ENCODE results near the gene VAC14. TPM values are rescaled to one million over a fixed set of nuclear protein-coding genes. Genes with fewer than 3 reads are reported as not detected.

Gene VAC14
- total RNA-seq, 1 experiment from 2014 or later: 65.5 TPM

DNA sequence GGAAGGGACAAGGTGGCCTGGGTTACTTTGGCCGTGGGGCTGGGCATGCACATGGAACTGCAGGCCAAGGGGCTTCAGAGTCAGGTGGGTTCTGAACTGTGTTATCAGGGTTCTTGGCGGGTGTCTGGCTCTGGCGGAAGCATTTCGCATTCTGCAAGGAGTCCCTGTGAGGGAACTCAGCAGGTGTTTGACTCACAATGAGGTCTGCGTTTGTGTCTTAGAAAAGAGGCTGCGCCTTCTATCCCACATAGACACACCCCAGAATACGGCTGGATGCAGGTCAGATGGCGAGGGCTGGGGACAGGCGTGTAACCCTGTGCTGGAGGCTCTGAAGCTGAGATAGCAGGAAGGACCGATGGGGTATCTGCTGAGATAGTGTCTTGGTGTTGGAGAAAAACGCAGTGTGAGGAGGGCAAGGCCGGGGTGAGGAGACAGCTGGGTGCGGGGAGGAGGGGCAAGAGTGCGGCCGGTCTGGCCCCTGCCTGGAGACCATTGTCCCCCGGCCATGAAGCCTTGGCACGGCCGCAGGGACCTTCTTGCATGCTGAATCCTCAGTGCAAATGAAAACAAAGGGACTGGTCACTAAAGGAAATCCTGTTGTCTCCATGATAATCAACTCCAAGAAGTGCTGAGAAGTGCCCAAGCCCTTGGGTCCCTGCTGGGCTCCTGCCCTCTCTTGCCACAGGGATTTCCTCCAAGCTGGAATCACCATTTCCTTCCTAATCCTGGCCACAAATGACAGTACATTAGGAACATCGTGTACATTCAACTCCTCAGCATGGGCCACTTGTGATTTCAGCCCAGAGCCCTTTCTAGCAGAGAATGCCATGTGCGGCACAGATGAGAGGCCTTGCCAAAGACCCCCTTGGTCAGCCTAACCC is 92.4 kb downstream of the VAC14 start:
- no peaks in the 10 kb centered on the region for H3K36me3 ChIP-seq (ENCODE audit: low read depth, low read length)
- no peak overlapping the region for H3K9ac ChIP-seq (ENCODE audit: low read length)
- no peaks in the 10 kb centered on the region for H3K9me3 ChIP-seq (ENCODE audit: low read length)
- intact Hi-C loops (cut with micrococcal nuclease): no loop called here
- peaks cover 20% of the 10 kb centered on the region for H3K4me1 ChIP-seq (ENCODE audit: insufficient read depth, low read length)
- H4K20me1 ChIP-seq (ENCODE audit: low read length): no peaks in the 10 kb centered on the region
- DNase-seq: no peak
- TF ChIP-seq EZH2 (IDR thresholded peaks at IDR 0.05; ENCODE audit: low read length, unreplicated experiment): no peak
- TF ChIP-seq EZH2phosphoT487 (IDR thresholded peaks at IDR 0.05; ENCODE audit: borderline replicate concordance, low read length): no peak
- TF ChIP-seq, protein P1, sequence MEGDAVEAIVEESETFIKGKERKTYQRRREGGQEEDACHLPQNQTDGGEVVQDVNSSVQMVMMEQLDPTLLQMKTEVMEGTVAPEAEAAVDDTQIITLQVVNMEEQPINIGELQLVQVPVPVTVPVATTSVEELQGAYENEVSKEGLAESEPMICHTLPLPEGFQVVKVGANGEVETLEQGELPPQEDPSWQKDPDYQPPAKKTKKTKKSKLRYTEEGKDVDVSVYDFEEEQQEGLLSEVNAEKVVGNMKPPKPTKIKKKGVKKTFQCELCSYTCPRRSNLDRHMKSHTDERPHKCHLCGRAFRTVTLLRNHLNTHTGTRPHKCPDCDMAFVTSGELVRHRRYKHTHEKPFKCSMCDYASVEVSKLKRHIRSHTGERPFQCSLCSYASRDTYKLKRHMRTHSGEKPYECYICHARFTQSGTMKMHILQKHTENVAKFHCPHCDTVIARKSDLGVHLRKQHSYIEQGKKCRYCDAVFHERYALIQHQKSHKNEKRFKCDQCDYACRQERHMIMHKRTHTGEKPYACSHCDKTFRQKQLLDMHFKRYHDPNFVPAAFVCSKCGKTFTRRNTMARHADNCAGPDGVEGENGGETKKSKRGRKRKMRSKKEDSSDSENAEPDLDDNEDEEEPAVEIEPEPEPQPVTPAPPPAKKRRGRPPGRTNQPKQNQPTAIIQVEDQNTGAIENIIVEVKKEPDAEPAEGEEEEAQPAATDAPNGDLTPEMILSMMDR (conservative IDR thresholded peaks at IDR 0.05; ENCODE audit: low read depth, low read length): no peak
- H3F3A ChIP-seq (ENCODE audit: low read length, unreplicated experiment): no peaks in the 10 kb centered on the region
- H3K4me2 ChIP-seq (ENCODE audit: low read length): no peak overlapping the region
- POLR2A ChIA-PET (ENCODE audit: unreplicated experiment): no interaction called here
- H3K9me2 ChIP-seq (replicated peaks; ENCODE audit: low read length): no peaks in the 10 kb centered on the region
- CTCF ChIA-PET: no interaction called here
- H3K79me2 ChIP-seq (ENCODE audit: low read length): no peaks in the 10 kb centered on the region
- no peak for ATAC-seq
- H3K27me3 ChIP-seq (ENCODE audit: low read length): no peaks in the 10 kb centered on the region
- no peak overlapping the region for H2AFZ ChIP-seq (ENCODE audit: low read length)
- BruUV-seq (replicated peaks): no TSS peak
- no peak overlapping the region for H3K27ac ChIP-seq (ENCODE audit: low read length)
- no peak overlapping the region for H3K4me3 ChIP-seq (ENCODE audit: low read length)

DNA sequence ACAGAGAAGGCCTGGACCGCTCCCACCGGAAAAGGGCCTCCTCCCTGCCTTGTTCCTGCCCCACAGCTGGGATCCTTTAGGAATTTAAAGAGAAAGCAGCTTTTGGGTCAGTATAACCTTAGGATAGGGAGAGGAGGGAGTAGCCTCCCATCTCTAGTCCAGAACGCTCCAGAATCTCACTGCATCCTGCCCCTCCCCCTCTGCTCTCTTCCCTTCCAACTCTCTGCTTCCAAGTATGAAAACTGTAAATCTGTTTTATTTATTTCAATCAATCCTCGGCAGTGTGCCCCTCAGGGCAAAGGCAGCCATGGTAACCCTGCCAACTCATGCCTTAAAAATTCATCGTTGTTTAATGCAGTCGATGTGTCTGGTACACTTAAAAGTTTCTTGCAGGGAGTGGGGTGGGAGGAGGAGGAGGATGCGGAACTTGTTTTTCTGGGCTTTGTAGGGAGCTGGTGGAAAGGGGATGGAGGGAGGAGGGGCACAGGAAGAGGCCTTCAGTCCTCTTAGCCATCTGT is 94.0 kb downstream of the VAC14 start:
- H3K27me3 ChIP-seq (ENCODE audit: low read length): no peaks in the 10 kb centered on the region
- ChIA-PET CTCF (interaction anchor here (0.5 kb wide), 1 partner anchor 31 kb away, joined by 3 read pairs; no protein-coding TSS in a partner anchor), POLR2A (ENCODE audit: unreplicated experiment) (no interaction called here)
- peak overlapping the region; percentile 71 for H3K27ac ChIP-seq (ENCODE audit: low read length)
- H3K36me3 ChIP-seq (ENCODE audit: low read depth, low read length): no peaks in the 10 kb centered on the region
- DNase-seq (peak; percentile 94), ATAC-seq (peak; percentile 89)
- no peaks in the 10 kb centered on the region for H3K9me3 ChIP-seq (ENCODE audit: low read length)
- TF ChIP-seq EZH2phosphoT487 (IDR thresholded peaks at IDR 0.05; ENCODE audit: borderline replicate concordance, low read length): no peak
- TF ChIP-seq, protein P1 (conservative IDR thresholded peaks at IDR 0.05; ENCODE audit: low read depth, low read length): no peak
- TF ChIP-seq EZH2 (IDR thresholded peaks at IDR 0.05; ENCODE audit: low read length, unreplicated experiment): no peak
- no peak overlapping the region for H2AFZ ChIP-seq (ENCODE audit: low read length)
- BruUV-seq (replicated peaks): no TSS peak
- H3K79me2 ChIP-seq (ENCODE audit: low read length): no peaks in the 10 kb centered on the region
- H3K4me3 ChIP-seq (ENCODE audit: low read length): no peak overlapping the region
- H3K4me1 ChIP-seq (ENCODE audit: insufficient read depth, low read length): peaks cover 20% of the 10 kb centered on the region
- H4K20me1 ChIP-seq (ENCODE audit: low read length): no peaks in the 10 kb centered on the region
- intact Hi-C loops (cut with micrococcal nuclease): no loop called here
- no peaks in the 10 kb centered on the region for H3K9me2 ChIP-seq (replicated peaks; ENCODE audit: low read length)
- H3F3A ChIP-seq (ENCODE audit: low read length, unreplicated experiment): no peaks in the 10 kb centered on the region
- peak overlapping the region; percentile 71 for H3K4me2 ChIP-seq (ENCODE audit: low read length)
- no peak overlapping the region for H3K9ac ChIP-seq (ENCODE audit: low read length)

DNA sequence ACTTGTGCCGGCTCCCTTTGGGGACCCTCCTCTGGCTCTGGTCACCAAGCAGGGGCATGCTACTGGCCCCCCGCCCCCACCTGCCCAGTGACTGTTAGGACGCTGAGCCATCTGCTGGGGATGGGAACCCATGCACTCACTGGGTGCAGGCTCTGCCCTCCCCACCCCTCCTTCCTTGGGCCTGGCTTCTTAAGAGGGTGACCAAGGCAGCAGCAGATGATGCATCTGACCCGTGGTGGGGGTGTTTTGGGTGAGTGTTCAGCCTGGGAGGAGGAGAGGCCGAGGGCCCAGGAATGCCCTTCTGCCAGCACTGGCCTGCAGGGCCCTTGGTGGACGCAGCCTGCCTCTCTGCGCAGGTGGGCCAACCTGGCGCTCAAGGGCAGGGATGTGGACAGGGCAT is 95.9 kb downstream of the VAC14 start:
- no peak for TF ChIP-seq EZH2phosphoT487 (IDR thresholded peaks at IDR 0.05; ENCODE audit: borderline replicate concordance, low read length)
- TF ChIP-seq, protein P1 (conservative IDR thresholded peaks at IDR 0.05; ENCODE audit: low read depth, low read length): no peak
- no peak for TF ChIP-seq EZH2 (IDR thresholded peaks at IDR 0.05; ENCODE audit: low read length, unreplicated experiment)
- no TSS peak for BruUV-seq (replicated peaks)
- Histone ChIP-seq H3K4me1 (ENCODE audit: insufficient read depth, low read length) (peaks cover 20% of the 10 kb centered on the region), H3K4me2 (ENCODE audit: low read length) (no peak overlapping the region), H3K9me2 (replicated peaks; ENCODE audit: low read length) (no peaks in the 10 kb centered on the region), H3F3A (ENCODE audit: low read length, unreplicated experiment) (no peaks in the 10 kb centered on the region), H3K9me3 (ENCODE audit: low read length) (no peaks in the 10 kb centered on the region), H3K27me3 (ENCODE audit: low read length) (no peaks in the 10 kb centered on the region), H3K4me3 (ENCODE audit: low read length) (no peak overlapping the region), H4K20me1 (ENCODE audit: low read length) (no peaks in the 10 kb centered on the region), H3K27ac (ENCODE audit: low read length) (no peak overlapping the region), H3K9ac (ENCODE audit: low read length) (no peak overlapping the region), H3K79me2 (ENCODE audit: low read length) (no peaks in the 10 kb centered on the region), H2AFZ (ENCODE audit: low read length) (no peak overlapping the region), H3K36me3 (ENCODE audit: low read depth, low read length) (no peaks in the 10 kb centered on the region)
- ChIA-PET CTCF (no interaction called here), POLR2A (ENCODE audit: unreplicated experiment) (no interaction called here)
- DNase-seq: no peak
- intact Hi-C loops (cut with micrococcal nuclease): no loop called here
- ATAC-seq: no peak
